Measurements from ENCODE around the gene DCDC1.
A peak's percentile ranks its signal among the peaks of the same experiment; 100 is the strongest.

DCDC1 gene

DNA sequence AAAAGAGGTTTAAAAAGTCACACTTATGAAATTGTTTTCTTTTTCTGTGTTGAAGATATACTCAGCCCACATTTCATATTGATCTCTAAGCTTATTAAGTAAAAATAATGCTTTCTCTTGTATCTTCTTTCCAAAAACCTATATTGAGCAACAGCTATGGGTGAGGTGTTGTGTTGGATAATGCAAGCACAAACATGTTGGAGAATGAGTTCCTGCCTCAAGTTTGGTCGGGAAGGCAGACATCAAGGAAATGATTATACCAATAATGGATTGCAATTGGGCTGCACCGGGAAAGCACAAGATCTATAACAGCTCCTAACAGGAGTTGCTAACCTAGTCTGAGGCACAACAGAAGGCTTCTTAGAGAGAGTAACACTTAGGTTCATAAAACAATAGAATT lies 474.5 kb downstream of the DCDC1 start:
- no peak for DNase-seq

DNA sequence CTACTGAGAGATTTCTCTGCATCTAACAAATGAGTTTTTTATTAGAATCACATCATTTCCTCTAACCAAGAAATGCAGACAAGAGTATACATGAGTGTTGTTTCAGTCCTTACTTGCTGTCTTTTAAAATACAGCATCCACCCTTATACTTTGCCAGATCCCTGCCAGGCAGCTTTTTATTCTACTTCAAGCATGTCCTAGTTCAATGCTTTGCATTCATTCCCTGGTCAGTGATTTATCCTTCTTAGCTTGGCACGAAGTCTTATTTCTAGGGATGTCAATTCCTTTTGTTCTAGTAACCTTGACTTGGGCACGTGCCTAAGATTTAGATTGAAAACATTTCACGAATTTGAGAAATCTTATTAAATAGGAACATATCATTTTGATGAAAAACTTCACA lies 476.2 kb downstream of the DCDC1 start:
- DNase-seq, result no peak

DNA sequence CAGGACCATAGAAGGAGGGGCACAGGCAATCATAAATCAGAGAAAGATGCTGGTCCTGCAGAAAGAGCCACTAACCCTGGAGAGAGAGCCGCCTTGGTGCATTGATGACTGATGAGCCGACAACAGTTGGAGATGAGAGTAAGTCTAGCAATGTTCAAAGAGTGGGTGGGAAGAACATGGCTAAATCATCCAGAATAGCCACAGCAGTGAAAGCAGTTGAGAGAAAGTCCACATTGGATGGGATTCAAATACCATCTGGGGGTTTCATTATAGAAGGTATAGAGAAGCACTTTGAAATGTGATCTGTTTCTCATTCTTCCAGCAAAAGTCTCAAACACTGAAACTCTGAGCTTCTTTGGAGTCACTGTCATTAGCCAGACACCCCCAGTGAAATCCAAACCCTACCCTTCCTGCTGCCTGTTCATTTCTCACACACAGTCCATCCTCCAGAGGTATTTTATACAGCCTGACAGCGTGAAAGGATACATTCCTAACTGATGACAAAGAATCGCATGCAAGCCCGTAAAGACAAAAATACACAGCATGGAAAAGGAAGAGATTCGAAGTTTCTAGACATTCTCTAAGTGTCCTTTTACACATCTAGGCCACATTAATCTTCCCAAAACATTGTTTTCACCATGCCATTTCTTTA lies 480.3 kb downstream of the DCDC1 start:
- DNase-seq, result no peak

DNA sequence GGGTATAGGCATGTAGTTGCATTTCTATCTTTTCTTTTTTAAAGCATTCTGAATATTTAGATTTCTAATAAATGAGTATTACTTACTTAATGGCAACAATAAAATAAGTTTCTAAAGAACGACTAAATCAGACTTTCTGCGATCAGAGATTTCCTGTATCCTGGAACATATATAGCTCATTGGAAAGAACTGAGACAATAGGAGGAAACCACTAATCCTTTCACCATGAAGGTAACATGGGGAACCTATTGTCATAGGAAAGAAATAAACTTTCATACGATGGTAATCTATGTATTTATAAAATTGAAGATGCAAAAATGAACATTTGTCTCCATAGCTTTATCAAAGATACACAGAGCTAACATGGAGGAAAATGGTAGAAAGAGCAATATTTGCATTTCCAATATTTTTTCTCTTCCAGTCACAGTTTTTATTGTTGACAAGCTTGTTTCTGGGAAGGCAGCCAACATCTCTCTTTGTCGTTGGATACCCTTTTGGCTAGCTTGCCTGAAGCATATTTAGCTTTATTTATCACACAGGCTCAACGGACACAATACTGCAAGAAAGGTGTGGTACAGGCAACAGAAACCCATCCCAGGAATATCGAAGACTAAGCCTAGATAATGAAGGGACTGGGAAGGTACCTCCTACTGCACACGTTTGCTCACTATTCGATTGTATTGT lies 490.1 kb downstream of the DCDC1 start:
- no peak for DNase-seq

- no peak for DNase-seq
These were observed 491.1 kb downstream of the DCDC1 start for GRCh38 chr11:30878400-30878799.

DNA sequence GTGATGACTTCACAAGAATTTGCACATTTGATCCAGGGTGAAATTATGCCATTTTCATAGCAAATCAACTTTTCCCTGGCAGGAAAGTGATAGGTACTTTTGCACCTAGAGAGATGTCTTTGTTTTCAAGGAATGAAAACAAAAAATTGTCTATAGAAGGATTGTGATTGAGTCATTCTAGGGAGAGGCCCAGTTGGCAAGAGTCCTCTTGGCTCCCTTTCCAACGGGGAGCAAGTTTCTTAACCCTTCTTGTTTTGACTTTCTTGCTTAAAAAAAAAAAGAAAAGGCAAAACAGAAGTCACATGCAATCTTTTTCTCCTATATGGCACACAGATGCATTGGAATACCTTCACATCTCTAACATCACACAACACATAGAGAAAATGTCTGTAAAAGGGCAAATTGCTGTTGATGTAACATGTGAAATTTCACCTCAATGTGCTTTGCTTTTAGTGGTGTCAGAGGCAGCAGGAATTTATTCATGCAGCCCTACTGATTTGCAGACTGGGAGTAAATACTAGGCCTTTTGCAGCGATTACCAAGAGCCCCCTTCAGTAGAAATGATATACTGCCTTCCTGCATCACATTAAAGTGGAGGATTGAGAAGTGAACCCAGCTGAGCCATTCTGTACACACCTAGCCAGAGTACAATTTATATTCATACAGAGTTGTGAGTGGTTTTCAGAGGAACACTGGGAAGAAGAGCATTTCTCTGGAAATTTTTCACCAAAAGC lies 492.7 kb downstream of the DCDC1 start:
- peak; percentile 47 for DNase-seq

DNA sequence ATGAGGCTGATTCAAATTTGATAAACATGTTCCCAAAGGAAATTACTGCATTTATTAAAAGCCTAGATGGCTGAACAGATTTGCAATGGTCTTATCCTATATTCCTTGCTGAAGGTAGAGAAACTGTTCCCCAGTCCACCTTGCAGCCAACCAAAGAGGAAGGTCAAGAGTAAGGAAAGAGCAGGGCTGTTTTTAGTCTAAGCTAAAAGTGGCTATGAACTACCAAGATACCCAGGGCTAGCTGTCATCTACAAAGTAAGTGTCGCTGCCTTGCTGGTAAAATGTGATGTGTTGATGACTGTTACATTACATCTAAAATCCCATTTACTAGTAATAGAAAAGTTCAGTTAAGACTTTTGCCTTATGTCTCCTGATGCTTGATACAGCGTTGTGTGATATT lies 493.3 kb downstream of the DCDC1 start:
- DNase-seq, result no peak

GRCh38 chr11:30875806-30876205 lies 493.7 kb downstream of the DCDC1 start:
- no peak for DNase-seq

GRCh38 chr11:30873924-30874610 lies 495.5 kb downstream of the DCDC1 start:
- no peak for DNase-seq

- DNase-seq, result no peak
These were observed 500.9 kb downstream of the DCDC1 start for GRCh38 chr11:30868626-30869081.

DNA sequence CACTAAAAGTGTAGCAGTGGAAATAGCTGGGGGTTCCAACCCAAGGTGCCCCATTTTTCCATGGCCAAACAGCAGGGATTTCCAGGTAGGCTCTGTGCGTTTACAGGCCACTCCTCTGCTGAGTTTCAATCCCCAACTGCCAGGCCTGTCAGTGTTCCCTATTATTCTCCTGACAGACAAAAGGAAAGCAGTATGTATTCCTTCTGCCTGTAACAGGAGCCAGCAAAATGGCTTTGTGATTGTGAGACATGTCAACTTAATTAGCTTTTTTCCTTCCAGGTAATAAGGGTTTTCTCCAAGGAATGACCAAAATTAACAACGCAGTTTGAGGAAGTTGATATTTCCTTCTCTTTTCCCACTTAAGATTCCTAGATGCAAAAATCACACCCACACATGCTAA lies 506.3 kb downstream of the DCDC1 start:
- DNase-seq, result peak; percentile 22

DNA sequence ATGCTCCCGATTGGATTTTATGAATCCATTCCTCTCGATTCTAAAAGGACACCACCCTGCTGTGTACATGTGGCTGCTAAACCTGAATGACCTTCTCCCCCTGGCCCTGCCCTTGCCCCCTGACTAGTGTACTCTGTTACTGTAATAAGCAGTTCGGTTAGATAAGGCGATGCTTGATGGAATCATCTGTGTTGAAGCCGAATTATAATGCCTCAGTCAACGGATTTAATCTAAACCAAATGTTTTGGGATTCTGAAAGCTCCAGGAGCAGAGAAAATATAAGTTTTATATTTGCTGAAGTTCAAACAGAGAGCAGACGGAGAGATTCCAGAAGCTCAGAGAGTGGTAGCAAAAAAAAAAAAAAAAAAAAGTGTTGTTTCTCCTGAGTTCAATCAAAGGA lies 508.0 kb downstream of the DCDC1 start:
- DNase-seq, result no peak

GRCh38 chr11:30861064-30861463 lies 508.5 kb downstream of the DCDC1 start:
- peak; percentile 36 for DNase-seq

DNA sequence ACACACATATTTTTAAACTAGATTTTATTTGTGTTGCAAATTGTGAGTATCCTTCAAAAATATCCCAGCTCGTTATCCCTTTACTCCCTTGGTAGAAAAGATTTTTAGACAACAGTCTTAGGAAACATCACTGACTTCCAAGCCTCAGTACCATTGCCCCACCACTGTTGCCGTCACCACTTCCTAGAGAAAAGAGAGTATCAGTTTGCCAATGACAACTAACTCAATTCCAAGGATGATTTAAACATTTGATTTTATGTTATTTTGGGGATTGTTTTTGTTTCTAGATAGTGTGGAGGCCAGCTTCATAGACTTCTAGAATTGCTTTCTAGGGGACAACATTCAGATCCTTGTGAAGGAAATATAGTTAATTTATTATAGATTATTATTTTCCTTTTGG lies 509.4 kb downstream of the DCDC1 start:
- DNase-seq, result peak; percentile 34

DNA sequence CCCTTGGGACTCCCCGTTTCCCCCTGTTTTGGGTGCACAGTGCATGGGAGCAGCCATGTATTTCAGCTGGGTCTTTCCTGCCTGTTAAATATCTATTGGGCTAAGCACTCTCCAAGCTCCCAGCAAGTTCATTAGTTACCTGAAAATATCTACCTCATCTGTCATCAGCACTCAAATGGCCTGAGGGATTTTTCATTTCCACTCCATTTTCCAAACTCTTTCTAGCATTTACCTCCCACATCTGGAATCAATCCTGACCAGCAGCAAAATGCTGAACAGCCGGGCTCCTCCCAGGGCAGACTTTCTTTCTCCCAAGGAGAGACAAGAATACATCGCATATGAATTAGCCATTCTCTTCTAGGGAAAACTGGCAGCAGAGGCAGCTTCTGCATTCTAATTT lies 509.9 kb downstream of the DCDC1 start:
- DNase-seq, result peak; percentile 60

GRCh38 chr11:30855383-30856006 lies 514.0 kb downstream of the DCDC1 start:
- peak; percentile 63 for DNase-seq

DNA sequence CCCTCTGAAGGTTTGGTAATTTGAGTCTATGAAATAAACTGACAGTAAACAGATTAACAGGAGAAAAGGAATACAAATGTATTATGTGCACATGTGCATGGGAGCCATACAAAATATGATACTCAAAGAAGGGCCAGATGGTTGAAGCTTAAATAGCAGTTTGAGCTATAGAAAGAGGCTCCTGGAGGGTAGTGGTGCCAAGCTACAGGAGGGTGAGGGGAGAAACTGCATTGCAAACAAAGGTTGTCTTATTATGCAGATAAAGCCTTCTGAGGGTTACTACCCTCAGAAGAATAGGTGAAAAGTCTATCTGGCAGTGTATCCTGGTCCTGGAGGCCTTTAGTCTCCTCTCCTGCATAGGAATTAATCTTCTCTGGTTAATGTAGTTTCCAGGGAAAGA lies 516.1 kb downstream of the DCDC1 start:
- DNase-seq, result no peak

DNA sequence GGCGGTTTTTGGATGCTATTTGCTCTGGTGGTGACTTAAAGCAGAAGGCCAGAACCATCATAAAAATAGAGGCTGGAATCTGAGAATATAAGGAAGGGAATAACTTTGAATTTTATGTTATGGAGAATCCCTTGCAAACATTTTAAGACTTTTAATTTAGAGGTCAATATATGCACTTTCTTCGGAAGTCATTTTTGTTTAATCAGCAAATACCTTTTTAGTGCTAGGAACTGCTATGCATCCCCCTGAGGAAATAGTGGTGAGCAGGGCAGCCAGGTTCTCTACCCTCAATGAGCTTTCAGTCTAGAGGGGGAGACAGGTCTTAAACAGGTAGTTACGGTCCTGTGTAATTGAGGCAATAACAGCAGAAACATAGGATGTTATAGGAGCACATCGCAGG lies 516.9 kb downstream of the DCDC1 start:
- no peak for DNase-seq

- DNase-seq, result no peak
These were observed 517.4 kb downstream of the DCDC1 start for GRCh38 chr11:30852091-30852490.

- DNase-seq, result no peak
These were observed 532.3 kb downstream of the DCDC1 start for GRCh38 chr11:30837252-30837651.

GRCh38 chr11:30832831-30833230 lies 536.7 kb downstream of the DCDC1 start:
- DNase-seq, result no peak

- DNase-seq, result no peak
These were observed 538.9 kb downstream of the DCDC1 start for GRCh38 chr11:30830681-30831080.

GRCh38 chr11:30826911-30827310 lies 542.6 kb downstream of the DCDC1 start:
- no peak for DNase-seq
